ENCODE results near the gene FOXD1.

GRCh38 chr5:73415617-73416016, 33.0 kb downstream of the FOXD1 start:
- no peak for TF ChIP-seq PKNOX1 (IDR thresholded peaks at IDR 0.05)
- no peak for TF ChIP-seq SP1 (IDR thresholded peaks at IDR 0.05)
- no peak for TF ChIP-seq FOXA1 (IDR thresholded peaks at IDR 0.05)
- no peak for TF ChIP-seq ELF4 (IDR thresholded peaks at IDR 0.05)
- no peak for TF ChIP-seq L3MBTL2 (conservative IDR thresholded peaks at IDR 0.05)
- no peak for TF ChIP-seq SUZ12 (IDR thresholded peaks at IDR 0.05)
- no peak for TF ChIP-seq FOXK2 (IDR thresholded peaks at IDR 0.05)
- TF ChIP-seq ARNT (IDR thresholded peaks at IDR 0.05) = no peak
- TF ChIP-seq TARDBP (IDR thresholded peaks at IDR 0.05) = no peak

All from HEK293T (cell line).